Ishikawa (cell line): ENCODE data around the gene SP4.
A peak's percentile ranks its signal among the peaks of the same experiment; 100 is the strongest.

Source experiments
- CEBPB ChIP-seq: IDR thresholded peaks from 2 replicates; pipeline ENCODE4 v1.6.1; 2012
- CREB1 ChIP-seq: IDR thresholded peaks from 2 replicates; pipeline ENCODE4 v1.6.1; 2012; ENCODE audit warnings: low read depth
- EGR1 ChIP-seq: IDR thresholded peaks from 2 replicates; pipeline ENCODE4 v1.6.1; 2012
- EP300 ChIP-seq: IDR thresholded peaks from 2 replicates; pipeline ENCODE4 v1.6.1; 2012; ENCODE audit warnings: borderline replicate concordance
- FOXM1 ChIP-seq: IDR thresholded peaks from 2 replicates; pipeline ENCODE4 v1.6.1; 2012; ENCODE audit warnings: low read depth, borderline replicate concordance
- MAX ChIP-seq: IDR thresholded peaks from 2 replicates; pipeline ENCODE4 v1.6.1; 2012
- NFIC ChIP-seq: IDR thresholded peaks from 2 replicates; pipeline ENCODE4 v1.6.1; 2012
- RAD21 ChIP-seq: IDR thresholded peaks from 2 replicates; pipeline ENCODE4 v1.6.1; 2012; ENCODE audit warnings: low read depth
- REST ChIP-seq: IDR thresholded peaks from 2 replicates; pipeline ENCODE4 v1.6.1; 2012; ENCODE audit warnings: low read depth, mild to moderate bottlenecking
- TAF1 ChIP-seq: IDR thresholded peaks from 2 replicates; pipeline ENCODE4 v1.6.1; 2012; ENCODE audit warnings: low read depth, mild to moderate bottlenecking
- TCF12 ChIP-seq: IDR thresholded peaks from 2 replicates; pipeline ENCODE4 v1.6.1; 2012; ENCODE audit warnings: low read depth
- TEAD4 ChIP-seq: IDR thresholded peaks from 2 replicates; pipeline ENCODE4 v1.6.1; 2012
- USF1 ChIP-seq: IDR thresholded peaks from 2 replicates; pipeline ENCODE4 v1.6.1; 2012
- YY1 ChIP-seq: IDR thresholded peaks from 2 replicates; pipeline ENCODE4 v1.6.1; 2012; ENCODE audit warnings: low read depth
- ZBTB7A ChIP-seq: IDR thresholded peaks from 2 replicates; pipeline ENCODE4 v1.6.1; 2012; ENCODE audit warnings: low read depth

SP4 gene

GRCh38 chr7:21469894-21470293 is 42.0 kb downstream of the SP4 start:
- TF ChIP-seq TCF12 = no peak
- no peak for TF ChIP-seq REST
- no peak for TF ChIP-seq NFIC
- no peak for TF ChIP-seq USF1
- TF ChIP-seq FOXM1 = no peak
- TF ChIP-seq RAD21 = no peak
- no peak for TF ChIP-seq TAF1
- TF ChIP-seq ZBTB7A = no peak
- no peak for TF ChIP-seq MAX
- no peak for TF ChIP-seq EGR1
- TF ChIP-seq CREB1 = no peak
- TF ChIP-seq EP300 = no peak
- no peak for TF ChIP-seq TEAD4
- no peak for TF ChIP-seq YY1
- TF ChIP-seq CEBPB = no peak

- TF ChIP-seq EP300 = no peak
- no peak for TF ChIP-seq YY1
- no peak for TF ChIP-seq TEAD4
- TF ChIP-seq REST = peak; percentile 42; the same call in 1 of the 2 replicates
- TF ChIP-seq TCF12 = no peak
- TF ChIP-seq CREB1 = no peak
These were observed 44.1 kb downstream of the SP4 start for GRCh38 chr7:21472029-21472428.

GRCh38 chr7:21476429-21476828 is 48.5 kb downstream of the SP4 start:
- TF ChIP-seq ZBTB7A (no peak), CREB1 (no peak), REST (no peak), TAF1 (no peak)

GRCh38 chr7:21480693-21481403 is 53.0 kb downstream of the SP4 start:
- TF ChIP-seq TAF1 (no peak), FOXM1 (no peak), REST (no peak), CREB1 (no peak), RAD21 (no peak), EP300 (no peak), EGR1 (no peak), CEBPB (no peak), NFIC (no peak), MAX (no peak), TCF12 (no peak), USF1 (no peak), ZBTB7A (no peak)
